ENCODE results near the gene TAS2R3.
"Not testable (repeated sequence)": the region's sequence is repeated elsewhere in the genome, so short reads cannot be mapped to it uniquely, and the experiment has no call there.

TAS2R3 gene, protein sequence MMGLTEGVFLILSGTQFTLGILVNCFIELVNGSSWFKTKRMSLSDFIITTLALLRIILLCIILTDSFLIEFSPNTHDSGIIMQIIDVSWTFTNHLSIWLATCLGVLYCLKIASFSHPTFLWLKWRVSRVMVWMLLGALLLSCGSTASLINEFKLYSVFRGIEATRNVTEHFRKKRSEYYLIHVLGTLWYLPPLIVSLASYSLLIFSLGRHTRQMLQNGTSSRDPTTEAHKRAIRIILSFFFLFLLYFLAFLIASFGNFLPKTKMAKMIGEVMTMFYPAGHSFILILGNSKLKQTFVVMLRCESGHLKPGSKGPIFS

DNA sequence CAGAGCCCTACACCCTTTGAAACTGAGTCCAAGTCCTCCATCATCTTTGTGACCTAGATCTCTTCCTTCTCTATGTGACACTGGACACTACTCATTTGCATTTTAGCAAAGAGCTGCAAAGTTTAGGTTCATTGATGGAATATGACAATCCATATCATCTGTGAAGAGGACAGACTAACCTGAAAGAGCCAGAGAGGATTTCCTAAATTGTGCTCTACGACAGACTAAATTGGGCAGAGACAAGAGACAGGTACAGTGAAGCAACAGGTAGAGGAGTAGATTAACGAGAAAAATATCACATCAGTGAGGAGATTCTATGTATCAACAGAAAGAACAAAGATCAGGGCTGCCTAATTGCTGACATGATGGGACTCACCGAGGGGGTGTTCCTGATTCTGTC is at the start of gene TAS2R3:
TAS2R3 (plus strand) TSS at position 301 of the 400 bp plus-strand sequence; CDS start at position 363, 62 bp downstream.
- no peak for DNase-seq (ENCODE audit: low read depth)

DNA sequence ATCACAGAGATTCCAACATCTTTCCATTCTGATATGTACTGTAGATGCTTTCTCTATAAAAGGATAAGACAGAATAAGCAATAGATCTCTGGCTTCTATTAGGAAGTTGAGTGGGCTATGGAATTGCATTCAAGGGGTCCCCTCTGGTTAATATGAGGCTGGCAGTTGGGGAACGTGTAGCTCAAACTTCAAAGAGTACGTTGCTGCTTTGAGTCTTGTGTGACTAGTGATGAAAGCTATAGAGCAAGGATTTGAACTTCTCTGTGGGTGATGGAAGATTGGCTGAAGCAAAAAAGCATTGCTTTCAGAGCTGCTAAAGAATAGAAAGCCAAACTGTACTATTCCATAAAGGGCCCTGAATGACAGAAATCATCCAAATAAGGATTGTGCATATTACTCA is 49.3 kb upstream of the TAS2R3 start:
- no peak for DNase-seq (ENCODE audit: low read depth)

DNA sequence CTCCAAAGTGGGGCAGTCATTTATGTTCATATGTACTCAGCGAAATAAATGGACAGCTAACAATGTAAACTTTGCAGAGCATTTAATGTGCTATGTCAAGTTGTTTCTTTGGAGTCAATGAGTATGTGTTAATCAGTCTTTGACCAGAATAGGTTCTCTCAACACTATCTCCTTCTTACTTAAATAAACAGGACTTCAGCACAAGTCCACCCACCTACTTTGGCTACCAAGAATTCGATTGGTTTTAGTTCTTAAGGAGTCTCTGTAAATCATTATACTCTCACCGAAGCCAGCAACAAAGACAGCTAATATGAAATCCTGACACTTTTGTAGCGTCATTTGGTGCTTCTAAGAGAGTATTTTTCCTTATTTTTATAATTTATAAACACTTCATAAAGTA is 48.9 kb upstream of the TAS2R3 start:
- no peak for DNase-seq (ENCODE audit: low read depth)

DNA sequence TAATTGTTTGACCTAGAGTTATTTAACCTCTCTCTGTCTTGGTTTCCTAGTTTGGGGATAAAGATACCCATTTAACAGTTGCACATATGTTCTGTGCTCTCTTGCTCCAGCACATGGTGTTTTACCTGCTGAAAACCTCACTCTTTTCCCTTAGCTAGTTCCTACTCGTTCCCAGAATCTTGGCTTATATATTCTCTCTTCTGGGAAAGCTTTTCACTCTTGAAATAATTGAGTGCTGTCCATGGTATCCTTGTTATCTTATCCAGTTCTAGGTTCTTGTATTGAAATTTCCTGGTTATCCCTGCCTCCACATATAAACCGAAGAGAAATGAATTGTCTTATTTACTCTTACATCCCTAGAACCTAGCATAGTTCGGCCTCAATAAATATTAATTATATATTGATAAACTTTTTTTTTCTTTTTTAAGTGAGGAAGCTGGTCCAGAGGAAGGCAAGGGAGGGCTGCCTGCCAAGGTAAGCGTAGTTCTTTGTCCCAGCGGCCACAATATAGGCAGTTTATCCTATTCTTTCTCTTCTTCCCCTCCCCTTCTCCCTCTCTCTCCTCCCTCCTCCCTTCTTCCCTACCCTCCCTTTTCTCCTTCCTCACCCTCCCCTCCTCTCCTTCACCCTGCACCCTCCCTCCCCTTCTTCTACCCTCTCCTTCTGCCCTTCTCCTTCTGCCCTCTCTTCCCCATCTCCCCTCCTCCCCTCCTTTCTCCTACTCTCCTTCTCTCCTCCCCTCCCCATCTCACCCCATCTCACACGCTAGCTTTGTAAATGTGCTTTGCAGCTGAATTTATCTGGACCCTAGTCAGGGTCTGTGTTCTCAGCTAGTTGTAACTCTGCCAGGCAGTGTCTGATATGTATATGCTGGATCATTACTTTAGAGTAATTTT is 47.9 kb upstream of the TAS2R3 start:
- no peak for DNase-seq (ENCODE audit: low read depth)

DNA sequence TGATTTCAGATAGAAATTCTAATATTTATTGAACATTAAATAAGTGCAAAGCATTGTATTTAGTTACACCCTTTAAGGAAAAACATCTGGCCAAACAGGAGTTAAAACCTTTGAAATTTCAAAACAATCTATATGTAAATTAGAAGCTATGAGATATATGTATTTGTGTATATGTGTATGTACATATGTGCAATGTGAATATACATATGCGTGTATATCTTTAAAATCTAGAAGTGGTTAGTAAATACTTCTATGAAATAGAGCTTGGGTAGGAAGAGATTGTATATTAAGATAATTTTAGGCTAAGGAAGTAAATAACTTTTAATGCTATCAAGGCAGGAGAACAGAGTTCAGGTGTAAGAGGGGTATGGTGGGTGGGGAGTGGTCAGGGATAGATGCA is 46.4 kb upstream of the TAS2R3 start:
- DNase-seq (ENCODE audit: low read depth) = no peak

DNA sequence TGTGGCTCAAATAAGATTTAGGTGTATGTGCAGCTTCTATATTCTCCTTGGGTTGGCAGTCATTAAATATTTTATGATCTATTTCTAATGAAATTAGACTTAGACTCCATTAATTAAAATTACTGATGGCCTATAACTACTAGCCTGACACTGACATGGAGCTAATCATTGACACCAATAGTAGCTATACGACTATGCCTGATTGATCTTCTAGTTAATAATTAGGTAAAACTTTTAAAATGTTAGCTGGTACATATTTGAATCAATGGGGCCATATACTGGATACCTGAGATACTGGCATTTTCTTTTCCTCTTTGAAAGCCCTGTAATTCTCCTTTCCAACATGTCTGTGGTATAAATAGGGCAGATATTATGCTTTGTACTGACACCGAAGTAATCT is 41.4 kb upstream of the TAS2R3 start:
- no peak for DNase-seq (ENCODE audit: low read depth)

DNA sequence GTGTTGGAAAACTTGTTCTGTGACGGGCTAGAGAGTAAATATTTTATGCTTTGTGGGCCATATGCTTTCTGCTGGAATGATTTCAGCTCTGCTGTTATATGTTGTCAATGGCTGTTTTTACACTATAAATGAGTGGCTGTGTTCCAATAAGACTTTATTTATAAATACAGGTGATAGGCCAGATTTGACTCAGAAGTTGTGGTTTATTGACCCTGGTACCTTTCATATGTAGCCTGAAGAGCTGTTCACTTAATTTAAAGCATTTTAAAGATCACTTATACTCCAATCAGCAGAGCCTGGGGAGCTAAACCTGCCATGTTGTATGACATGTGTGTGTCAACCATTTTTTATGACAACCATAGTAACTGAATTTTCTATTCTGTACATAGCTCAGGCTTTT is 34.9 kb upstream of the TAS2R3 start:
- DNase-seq (ENCODE audit: low read depth) = no peak

DNA sequence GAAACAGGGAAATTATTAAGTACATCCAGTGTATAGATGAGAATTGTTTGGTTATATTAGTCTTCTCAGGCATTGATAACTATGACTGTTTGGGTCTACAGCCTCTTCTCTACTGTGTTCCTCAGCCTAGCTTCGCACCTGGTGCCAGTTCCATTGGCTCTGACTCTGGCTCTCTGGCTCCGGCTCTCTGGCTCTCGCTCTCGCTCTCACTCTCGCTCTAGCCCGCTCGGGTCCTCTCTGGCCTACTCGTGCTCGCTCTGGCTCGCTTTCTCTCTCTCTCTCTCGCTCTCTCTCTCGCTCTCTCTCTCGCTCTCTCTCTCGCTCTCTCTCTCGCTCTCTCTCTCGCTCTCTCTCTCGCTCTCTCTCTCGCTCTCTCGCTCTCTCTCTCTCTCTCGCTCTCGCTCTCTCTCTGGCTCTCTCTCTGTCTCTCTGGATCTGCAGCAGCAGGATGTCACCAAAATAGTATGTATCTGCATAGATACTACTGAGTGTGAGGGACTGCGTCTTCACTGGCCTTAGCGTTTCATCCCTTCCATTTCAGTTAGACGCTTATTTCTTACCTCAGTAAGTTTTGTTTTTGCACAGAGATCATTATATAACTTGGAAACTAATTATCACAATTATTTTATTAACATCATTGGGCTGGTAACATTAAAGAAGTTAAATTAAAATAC is 32.3 kb upstream of the TAS2R3 start:
- no peak for DNase-seq (ENCODE audit: low read depth)

DNA sequence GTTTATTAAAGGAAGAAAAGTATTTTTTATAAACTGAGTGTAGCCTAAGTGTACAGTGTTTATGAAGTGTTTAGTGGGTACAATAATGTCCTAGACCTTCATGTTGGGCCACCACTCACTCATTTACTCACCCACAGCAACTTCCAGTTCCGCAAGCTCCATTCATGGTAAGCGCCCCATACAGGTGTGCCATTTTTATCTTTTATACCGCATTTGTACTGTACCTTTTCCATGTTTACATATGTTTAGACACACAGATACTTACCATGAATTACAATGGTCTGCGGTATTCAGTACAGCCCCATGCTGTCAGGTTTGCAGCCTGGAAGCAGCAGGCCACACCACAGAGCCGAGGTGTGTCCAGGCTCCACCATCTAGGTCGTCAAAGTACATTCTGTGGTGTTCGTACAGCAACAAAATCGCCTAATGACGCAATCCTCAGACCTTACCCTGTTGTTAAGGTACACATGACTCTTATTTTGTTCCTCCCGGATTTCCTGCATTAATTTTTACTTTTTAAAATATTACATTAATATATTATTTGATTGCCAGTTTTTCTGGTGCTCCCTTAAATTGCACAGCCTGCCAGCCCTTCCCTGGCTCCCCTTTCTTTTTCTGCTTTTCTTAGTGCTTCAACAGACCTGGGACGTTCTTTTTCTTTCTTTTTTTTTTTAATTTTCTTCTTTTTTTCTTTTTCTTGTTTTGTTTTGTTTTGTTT is 26.6 kb upstream of the TAS2R3 start:
- no peak for DNase-seq (ENCODE audit: low read depth)

DNA sequence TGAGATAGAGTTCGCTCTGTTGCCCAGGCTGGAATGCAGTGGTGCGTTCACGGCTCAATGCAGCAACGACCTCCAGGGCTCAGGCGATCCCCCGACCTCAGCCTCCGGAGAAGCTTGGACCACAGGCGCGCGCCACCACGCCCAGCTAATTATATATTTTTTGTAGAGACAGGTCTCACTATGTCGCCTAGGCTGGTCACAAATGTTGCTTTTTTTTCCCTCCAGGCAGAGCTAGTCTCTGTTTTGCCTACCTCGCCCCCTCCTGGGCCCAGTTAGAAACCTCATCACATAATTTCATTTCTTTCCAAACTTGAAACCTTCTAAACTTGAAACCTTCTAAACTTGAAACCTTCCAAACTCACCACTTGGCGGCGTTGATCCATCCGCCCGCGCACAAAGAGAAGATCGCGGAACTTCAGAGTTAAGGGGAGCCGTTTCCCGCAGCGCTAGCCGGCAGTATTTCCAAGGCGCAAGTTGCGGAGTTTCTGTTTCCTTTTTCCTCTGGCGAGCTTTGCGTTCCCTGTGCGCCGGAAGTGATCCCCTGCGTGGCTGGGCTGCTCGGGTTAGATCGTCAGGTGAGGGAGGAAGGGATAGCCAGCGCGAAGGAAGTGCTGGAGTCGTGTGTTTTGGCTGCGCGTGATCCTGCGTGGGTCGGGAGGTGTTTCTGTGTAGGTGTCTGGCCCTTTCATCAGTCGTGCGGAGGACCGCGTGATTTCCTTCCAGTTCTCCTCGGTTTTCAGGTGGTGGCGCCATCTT is 25.9 kb upstream of the TAS2R3 start, which contains the start of gene SSBP1:
SSBP1 (plus strand) TSS at position 523 of the 756 bp plus-strand sequence. CDS start 809 bp downstream, outside the sequence.
- DNase-seq (ENCODE audit: low read depth) = peak; percentile 87

DNA sequence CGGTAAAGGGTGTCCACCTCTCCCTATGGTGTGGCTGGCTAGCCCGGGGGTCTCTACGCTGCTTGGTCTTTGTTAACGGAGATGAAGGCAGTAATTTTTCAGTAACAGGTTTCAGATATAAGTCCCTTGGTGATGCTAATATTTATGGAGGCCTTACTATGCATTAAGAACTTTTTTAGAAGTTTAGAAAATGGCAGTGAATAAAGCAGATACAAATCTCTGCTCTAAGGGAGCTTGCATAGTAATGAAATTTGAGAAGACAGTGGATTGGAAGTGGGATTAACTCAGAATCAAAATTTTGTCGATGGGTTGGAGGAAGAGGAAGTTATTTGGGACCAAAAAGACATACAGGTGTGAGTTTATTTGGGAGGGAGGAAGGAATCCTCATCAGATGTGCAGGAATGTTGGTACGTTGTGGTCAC is 25.3 kb upstream of the TAS2R3 start:
- no peak for DNase-seq (ENCODE audit: low read depth)

DNA sequence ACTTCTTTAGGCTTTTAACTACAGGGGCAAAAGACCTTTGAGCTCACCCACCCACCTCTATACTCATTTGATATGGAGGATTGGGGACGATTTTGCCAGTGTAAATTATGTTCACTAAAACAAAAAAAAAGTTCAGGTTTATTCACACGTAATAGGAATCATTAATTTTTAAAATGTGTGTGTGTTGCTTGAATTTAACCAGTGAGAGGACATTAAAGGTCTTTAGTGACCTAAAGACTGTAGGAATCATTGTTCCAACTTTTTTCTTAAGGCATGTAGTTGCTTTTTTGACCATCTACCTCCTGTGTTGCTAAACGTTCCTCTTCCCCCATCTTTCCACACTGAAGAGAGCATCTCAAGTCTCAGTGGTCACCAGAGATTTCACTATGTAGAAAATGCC is 24.6 kb upstream of the TAS2R3 start:
- no peak for DNase-seq (ENCODE audit: low read depth)

DNA sequence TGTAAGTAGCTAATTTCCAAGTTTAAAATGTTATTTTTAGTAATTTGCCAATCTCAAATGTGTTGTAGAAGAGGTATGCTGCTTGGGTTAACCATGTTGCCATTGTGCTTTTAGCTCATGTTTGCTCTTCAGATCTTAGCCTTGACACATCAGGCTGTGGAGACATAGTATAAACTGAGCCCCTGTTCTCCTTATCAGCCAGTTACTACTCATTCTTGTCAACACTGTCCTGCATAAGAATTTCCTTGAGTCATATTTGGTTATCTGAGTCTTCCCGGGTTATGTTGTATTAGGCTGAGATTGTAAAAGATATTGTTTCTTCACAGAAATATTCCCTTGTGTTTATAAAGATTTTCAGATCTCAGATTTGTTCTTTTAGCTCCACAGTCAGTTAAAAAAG is 21.7 kb upstream of the TAS2R3 start:
- no peak for DNase-seq (ENCODE audit: low read depth)

DNA sequence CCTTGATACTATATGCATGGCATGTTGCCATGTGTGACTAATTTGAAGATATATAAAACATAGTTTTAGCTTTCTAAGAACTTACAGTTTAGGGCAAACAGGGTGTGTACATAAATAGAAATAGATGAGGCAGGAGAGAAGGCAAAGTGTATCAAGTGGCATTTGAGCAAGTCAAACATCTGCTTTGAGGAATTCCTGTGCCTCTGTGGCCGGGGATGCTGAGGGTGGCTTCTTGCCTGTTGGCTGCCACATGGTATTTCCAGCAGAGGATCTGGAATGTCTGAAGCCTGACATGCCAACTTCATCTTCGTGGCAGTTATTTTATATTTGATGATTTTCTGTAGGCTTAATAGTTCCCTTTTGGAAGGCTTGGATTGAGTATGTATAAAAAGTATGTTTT is 19.8 kb upstream of the TAS2R3 start:
- no peak for DNase-seq (ENCODE audit: low read depth)

DNA sequence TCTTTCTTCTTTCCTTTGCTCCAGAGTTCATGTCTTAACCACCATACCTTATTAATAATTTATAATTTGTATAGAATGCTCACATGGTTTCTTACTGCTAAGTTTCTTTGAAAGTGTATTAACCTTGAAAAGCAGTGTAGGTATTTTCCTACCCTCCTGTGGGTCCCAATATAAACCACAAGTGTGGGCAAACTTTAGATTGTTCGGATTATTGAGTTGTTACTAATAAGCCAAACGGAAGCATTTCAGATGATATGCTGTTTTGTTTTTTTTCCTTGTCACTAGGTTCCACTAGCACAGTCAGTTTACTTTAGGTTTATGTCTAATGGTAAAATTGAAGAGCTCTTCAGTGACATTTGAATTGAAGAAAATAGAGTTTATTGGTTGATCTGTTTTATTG is 15.5 kb upstream of the TAS2R3 start:
- peak; percentile 32 for DNase-seq (ENCODE audit: low read depth)

DNA sequence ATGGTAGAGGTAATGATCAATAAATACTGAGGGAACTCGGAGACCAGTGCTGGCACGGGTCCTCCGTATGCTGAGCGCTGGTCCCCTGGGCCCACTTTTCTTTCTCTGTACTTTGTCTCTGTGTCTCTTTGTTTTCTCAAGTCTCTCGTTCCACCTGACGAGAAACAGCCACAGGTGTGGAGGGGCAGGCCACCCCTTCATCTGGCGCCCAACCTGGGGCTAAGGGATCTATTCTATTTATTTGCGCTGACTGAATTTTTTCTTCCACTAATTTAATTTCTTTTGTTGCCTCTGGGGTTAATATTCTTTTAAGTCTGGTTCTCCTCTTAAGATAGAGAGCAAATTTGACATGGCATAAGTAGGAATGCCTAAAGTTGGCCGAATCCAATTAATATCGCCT is 12.0 kb upstream of the TAS2R3 start:
- DNase-seq (ENCODE audit: low read depth) = not testable (repeated sequence)

DNA sequence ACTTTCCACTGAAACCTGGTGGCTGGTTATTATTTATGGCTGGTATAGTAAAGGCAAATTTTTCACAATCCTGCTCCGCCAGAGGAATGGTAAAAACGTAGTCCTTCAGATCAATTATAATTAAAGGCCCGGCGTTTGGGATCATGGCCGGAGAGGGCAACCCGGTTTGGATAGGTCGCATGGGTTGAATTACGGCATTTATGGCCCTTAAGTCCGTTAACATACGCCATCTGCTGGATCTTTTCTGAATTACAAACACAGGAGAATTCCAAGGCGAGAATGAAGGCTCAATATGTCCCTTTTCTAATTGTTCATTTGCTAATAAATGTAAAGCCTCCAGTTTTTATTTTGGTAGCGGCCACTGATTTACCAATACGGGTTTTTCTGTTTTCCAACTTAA is 11.3 kb upstream of the TAS2R3 start:
- no peak for DNase-seq (ENCODE audit: low read depth)

DNA sequence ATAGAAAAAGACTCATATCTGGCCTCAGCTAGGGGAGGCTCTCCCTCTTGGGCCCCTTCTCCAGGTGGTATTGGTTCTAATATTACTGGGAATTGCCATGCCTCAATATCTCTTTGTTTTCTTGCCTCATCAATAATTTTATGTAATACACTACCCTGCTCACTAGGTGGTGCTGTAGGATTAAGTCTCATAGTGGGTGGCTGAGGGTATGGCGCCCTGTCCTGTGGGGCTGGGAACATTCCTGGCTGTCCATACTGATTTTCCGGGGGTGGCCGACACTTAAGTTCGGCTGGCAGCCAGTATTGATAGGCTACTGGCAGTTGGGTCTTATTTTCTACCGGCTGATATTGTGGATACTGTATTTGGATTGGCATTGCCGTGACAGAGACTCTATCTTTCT is 9.0 kb upstream of the TAS2R3 start:
- no peak for DNase-seq (ENCODE audit: low read depth)

DNA sequence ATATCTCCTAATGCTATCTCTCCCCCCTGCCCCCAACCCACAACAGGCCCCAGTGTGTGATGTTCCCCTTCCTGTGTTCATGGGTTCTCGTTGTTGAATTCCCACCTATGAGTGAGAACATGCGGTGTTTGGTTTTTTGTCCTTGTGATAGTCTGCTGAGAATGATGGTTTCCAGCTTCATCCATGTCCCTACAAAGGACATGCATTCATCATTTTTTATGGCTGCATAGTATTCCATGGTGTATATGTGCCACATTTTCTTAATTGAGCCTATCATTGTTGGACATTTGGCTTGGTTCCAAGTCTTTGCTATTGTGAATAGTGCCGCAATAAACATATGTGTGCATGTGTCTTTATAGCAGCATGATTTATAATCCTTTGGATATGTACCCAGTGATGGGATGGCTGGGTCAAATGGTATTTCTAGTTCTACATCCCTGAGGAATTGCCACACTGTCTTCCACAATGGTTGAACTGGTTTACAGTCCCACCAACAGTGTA is 6.2 kb downstream of the TAS2R3 start:
- not testable (repeated sequence) for DNase-seq (ENCODE audit: low read depth)

DNA sequence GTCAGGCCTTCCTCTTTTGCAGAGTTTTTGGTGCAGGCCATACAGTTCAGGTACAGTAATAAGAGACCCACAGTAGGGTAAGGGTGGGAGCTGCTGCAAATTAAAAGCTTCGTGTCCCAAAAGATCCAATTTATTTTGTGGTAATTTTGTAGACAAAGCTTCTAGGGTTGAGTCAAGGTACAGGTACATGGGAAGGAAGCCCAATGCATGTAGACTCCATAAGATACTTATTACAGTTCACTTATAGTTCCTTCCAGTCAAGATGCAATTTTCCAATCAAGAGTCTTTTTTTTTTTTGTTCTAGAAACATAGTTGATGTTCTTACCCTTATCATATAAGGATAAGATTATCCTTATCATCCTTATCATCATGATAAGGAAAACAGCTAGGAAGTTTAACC is 12.5 kb downstream of the TAS2R3 start, which contains the start of gene TAS2R4:
TAS2R4 (plus strand) TSS at position 301 of the 400 bp plus-strand sequence. CDS start 1,815 bp downstream, outside the sequence.
- no peak for DNase-seq (ENCODE audit: low read depth)
